ENCODE data around the gene MBNL1. TPM values are rescaled to one million over a fixed set of nuclear protein-coding genes. Genes with fewer than 3 reads are reported as not detected.

MBNL1 gene
- total RNA-seq, 2 donors from 2014 or later, result 199 to 327 TPM

GRCh38 chr3:152511904-152512303 lies 243.2 kb downstream of the MBNL1 start:
- Histone ChIP-seq H3K4me1 (no peaks in the 10 kb centered on the region), H3K9me3 (no peaks in the 10 kb centered on the region), H3K27ac (no peak overlapping the region), H3K36me3 (no peaks in the 10 kb centered on the region), H3K4me3 (no peak overlapping the region), H3K27me3 (no peaks in the 10 kb centered on the region)
- TF ChIP-seq CTCF (IDR thresholded peaks at IDR 0.05), result no peak
- no peak for DNase-seq (ENCODE audit: low spot score)

- H3K36me3 ChIP-seq, result no peaks in the 10 kb centered on the region
- H3K27me3 ChIP-seq, result no peaks in the 10 kb centered on the region
- no peaks in the 10 kb centered on the region for H3K9me3 ChIP-seq
- H3K4me3 ChIP-seq, result no peak overlapping the region
- no peak overlapping the region for H3K27ac ChIP-seq
- TF ChIP-seq CTCF (IDR thresholded peaks at IDR 0.05), result no peak
- DNase-seq (ENCODE audit: low spot score), result no peak
- no peaks in the 10 kb centered on the region for H3K4me1 ChIP-seq
These were observed 244.7 kb downstream of the MBNL1 start for GRCh38 chr3:152513301-152513960.

Measured in right atrium auricular region (tissue), 2 donors.